GM12874 (cell line): ENCODE results near the gene ATG3.

Experiments
- TF ChIP-seq, protein P1 (sequence below): IDR thresholded peaks from 2 replicates; pipeline ENCODE4 v1.5.1; 2011; ENCODE audit warnings: low read depth, mild to moderate bottlenecking, control low read depth, low read length, moderate library complexity; ENCODE audit not compliant: insufficient read depth

ATG3 gene

DNA sequence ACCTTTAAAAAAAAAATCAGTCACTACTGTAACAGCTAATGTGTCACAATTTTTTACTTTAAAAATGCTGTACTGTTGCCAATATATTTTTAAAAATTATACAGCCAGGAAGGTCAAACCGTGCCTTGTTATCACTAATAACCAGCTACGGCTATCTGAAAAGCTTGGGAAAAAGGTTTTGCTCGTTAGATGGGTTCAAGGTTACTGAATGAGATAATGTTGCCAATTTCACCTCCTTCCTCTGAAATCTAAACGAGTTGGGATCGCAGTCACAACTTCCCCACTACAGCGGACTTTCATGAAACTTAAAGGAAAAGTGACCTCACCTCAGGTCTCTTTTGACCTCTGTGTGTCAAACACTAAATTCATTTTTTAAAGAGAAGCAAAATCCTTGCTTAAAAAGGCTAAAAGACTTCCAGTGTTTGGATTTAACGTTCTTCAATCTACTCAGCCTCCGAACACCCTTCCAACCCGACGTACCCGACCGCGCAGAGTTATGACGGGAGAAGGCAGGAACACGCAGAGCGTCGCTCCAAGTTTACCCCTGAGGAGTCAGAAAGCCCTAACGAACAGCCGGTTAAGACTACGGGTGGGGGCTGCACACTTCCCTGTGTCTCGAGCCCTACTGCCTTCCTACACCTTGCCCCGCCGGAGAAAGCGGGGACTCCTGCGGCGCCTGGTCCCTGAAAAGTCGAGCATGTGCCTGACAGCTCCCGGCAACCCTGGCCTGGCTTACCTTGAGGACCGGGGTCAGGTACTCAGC is 860 bp downstream of the ATG3 start:
- TF ChIP-seq, protein P1, sequence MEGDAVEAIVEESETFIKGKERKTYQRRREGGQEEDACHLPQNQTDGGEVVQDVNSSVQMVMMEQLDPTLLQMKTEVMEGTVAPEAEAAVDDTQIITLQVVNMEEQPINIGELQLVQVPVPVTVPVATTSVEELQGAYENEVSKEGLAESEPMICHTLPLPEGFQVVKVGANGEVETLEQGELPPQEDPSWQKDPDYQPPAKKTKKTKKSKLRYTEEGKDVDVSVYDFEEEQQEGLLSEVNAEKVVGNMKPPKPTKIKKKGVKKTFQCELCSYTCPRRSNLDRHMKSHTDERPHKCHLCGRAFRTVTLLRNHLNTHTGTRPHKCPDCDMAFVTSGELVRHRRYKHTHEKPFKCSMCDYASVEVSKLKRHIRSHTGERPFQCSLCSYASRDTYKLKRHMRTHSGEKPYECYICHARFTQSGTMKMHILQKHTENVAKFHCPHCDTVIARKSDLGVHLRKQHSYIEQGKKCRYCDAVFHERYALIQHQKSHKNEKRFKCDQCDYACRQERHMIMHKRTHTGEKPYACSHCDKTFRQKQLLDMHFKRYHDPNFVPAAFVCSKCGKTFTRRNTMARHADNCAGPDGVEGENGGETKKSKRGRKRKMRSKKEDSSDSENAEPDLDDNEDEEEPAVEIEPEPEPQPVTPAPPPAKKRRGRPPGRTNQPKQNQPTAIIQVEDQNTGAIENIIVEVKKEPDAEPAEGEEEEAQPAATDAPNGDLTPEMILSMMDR = no peak

DNA sequence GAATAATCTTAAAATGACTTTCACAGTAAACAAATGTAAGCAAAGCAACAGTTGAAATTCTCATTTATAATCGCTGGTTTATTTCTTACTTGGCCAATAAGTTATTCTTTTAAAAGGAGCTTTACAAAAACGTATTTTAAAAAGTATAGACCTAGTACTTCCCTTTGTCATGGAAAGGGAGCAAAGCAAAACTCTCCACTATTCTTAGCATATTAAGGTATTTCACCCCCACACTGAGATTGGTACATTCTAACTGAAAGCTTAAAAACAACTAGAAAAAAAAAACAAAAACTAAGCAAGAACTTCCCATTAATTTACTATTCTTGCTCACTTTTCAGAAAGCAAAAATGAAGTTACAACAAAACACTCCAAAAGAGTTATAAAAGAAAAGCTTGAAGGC is 1.5 kb downstream of the ATG3 start:
- TF ChIP-seq, protein P1 = no peak

DNA sequence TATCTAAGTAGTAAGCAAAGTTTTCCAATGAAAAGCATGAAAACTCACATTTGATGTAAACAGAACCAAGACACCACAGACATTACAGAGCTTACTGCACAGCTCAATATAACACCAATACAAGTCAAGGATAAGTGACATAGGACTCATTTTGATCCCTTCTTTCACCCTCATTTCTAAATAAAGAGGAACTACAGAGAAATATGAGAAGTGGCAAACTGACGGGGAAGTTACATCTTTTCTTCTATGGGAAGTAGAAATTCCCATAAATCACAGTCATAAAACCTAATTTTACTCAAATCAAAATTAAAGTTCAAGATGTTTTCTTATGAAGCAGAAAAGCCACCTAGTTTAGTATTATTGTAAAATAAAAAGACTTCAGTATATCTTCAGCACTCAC is 3.8 kb downstream of the ATG3 start:
- TF ChIP-seq, protein P1 = no peak

DNA sequence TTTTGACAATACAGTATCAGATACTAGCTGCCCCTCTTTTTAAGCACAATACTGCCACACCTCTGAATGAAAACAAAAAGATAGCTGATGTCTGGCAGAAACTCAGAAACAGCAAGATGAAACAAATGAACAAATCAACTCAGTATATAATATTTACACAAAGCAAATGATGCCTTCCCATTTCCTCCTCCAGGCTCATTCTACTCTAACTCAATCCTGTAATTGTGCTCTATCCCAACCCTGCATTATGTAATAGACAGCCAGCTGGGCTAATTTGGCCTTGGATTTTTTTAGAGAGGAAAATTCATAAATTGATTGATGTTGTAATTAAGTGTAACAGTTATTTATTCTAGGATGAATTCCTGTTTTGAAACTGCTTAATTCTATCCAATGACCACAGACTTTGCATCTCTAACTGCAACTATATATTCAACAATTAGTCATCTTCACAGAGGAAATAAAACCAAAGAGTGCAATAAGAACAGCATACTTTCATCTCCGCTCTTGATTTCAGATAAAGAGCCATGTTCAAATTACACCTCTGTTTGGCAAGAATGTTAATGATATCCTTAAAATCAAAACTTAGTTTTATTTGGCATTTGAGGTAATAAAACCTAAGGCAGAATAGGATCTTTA is 6.1 kb downstream of the ATG3 start:
- TF ChIP-seq, protein P1 = no peak

DNA sequence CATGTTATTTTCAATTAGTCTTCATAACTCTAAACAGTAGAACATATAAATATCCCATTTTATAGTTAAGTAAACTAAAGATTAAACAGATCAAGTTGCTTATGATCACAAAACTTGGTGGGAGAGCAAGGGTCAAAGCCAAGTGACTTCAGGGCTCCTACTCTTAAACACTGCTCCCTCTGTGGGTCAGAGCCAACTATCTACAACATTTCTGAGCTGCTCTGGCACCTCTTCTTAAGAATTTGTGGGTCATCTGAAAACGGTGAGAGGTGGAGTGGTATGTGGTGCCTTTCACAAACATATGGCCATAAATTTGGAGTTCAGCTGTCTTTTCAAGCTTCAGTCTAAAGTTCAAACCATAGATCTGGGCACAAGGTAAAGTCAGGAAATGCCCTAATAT is 10.9 kb downstream of the ATG3 start:
- TF ChIP-seq, protein P1 = no peak

DNA sequence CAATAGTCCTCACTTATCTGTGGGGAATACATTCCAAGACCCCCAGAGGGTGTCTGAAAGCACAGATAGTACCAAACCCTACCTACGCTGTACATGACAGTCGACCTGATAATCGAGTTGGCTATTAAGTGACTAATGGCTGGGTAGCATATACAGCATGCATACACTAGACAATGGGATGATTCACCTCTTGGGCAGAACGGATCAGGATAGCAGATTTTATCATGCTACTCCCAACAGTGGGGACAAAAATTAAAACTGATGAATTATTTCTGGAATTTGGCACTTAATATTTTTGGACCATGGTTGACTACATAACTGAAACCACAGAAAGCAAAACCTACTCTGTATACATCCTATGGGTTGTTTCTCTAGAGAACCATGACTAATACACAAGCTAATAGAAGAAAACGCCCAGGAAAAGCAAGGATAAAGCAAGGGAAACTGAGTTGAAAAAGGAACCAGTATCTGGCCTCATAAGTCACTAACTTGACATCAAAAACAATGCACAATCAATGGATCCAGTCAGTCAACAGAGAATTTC is 15.5 kb downstream of the ATG3 start:
- TF ChIP-seq, protein P1 = no peak

DNA sequence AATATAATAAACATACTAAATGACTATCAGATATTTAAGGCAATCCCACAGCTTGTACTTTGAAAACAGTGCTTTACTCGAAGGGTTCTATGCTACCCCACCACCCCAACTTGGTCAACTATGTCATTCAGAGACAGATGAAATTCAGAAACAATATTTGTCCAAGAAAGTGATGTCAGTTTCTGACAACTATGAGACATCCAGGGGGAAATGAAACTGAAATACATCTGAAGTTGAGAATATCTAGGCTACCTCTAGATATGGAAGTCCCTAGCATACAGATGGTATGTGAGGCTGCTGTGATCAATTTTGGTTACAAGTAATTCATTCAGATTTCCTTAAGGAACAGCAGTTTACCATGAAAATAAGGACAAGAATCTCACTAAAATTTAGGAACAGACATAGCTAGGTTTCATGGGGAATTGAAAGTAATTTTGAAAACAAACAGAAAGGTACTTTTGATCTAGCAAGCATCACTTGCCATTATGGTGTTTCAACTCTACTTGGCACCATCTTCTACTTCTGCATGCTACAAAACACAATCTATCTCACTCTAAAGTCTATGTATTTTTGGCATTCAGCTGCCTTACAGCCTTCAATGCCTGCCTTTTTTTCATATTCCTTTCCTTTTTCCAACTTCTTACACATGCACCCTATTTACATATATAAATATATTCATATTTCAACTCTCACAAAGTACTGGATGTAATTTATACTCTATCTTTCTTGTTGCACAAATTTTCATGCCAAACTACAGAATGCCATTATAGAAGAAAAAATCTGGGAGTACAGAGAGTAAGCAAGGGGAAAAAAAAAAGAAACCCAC is 21.7 kb downstream of the ATG3 start:
- TF ChIP-seq, protein P1 = no peak
